ENCODE results near the gene XPNPEP1.

XPNPEP1 gene

DNA sequence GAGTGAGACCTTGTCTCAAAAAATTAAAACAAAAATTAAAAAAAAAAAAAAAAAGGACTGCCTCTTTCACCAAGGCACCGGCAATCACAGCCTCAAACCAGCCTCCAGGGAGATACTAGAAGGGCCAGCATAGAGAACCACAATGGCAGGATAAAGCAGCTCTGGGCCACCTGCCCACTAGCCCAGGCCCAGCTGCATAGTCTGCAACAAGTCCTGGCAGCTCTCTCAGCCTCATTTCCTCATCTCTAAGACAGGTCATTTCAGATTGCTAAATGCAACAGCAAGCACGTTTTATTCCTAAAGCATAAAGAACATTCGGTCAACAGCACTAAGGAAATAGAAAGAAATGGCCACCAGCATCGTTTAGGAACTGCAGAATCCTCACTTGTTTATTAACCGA lies 28.8 kb downstream of the XPNPEP1 start:
- no peak for DNase-seq (ENCODE audit: insufficient read length, low spot score)
- TF ChIP-seq, protein P1, sequence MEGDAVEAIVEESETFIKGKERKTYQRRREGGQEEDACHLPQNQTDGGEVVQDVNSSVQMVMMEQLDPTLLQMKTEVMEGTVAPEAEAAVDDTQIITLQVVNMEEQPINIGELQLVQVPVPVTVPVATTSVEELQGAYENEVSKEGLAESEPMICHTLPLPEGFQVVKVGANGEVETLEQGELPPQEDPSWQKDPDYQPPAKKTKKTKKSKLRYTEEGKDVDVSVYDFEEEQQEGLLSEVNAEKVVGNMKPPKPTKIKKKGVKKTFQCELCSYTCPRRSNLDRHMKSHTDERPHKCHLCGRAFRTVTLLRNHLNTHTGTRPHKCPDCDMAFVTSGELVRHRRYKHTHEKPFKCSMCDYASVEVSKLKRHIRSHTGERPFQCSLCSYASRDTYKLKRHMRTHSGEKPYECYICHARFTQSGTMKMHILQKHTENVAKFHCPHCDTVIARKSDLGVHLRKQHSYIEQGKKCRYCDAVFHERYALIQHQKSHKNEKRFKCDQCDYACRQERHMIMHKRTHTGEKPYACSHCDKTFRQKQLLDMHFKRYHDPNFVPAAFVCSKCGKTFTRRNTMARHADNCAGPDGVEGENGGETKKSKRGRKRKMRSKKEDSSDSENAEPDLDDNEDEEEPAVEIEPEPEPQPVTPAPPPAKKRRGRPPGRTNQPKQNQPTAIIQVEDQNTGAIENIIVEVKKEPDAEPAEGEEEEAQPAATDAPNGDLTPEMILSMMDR (IDR thresholded peaks at IDR 0.05; ENCODE audit: insufficient read depth, missing control alignments), result no peak
- no peak for FAIRE-seq

DNA sequence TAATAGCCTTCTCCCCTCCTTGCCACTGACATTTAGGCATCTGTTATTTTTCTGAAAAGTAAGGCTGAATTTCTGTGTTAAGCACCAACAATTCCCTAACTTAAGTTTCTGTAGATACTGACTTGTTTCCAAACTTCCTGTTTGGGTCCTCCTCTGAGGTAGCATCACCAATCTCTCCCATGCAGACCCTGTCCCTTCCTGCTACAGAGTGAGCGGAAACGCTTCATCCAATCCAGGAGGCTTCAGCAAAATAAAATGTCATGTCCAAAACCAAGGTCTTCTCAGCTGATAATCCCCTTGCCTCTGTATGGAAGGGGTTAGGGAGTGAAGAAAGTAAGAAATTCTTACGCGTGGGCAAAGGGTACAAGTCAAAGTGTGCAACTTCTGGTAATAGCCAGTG lies 29.9 kb downstream of the XPNPEP1 start:
- no peak for DNase-seq (ENCODE audit: insufficient read length, low spot score)
- no peak for FAIRE-seq
- TF ChIP-seq, protein P1 (IDR thresholded peaks at IDR 0.05; ENCODE audit: insufficient read depth, missing control alignments), result no peak

DNA sequence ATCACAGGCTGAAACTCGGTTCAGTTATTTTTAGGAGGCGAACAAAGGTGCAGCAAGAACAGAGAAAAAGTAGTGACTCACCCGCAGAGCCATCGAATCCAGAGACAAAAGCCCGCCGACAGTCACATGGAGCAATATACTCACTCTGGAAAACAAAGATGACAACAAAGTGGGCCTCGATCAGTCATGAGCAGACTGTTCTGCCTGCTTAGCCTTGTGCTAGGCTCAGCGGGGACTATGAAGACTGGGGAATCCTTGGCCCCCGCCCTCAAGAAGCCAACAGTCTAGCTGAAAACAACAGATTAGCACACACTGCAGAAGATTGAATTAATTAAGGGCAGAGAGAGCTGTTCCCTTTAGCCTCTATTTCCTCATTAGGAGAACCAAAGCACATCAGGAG lies 30.4 kb downstream of the XPNPEP1 start:
- TF ChIP-seq, protein P1 (IDR thresholded peaks at IDR 0.05; ENCODE audit: insufficient read depth, missing control alignments), result no peak
- FAIRE-seq, result no peak
- no peak for DNase-seq (ENCODE audit: insufficient read length, low spot score)

DNA sequence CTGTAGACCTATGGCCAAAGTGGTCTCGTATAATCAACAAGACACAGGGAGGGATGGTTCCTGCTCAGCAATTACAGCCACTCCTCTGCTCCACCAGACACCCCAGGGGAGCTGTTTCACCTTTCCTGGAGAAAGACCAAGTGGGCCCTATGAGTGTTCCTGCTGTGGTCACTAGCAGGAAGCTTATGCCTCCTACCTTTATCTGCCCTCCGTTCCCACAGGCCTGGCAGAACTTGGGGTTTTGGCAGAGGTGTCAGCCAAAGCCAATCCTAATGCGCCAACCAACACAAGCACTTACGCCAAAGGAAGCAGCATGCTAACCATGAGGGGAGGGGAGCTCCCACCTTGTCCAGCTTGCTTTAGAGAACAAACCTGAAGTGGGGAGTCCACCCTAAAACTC lies 31.2 kb downstream of the XPNPEP1 start:
- no peak for FAIRE-seq
- no peak for DNase-seq (ENCODE audit: insufficient read length, low spot score)
- TF ChIP-seq, protein P1 (IDR thresholded peaks at IDR 0.05; ENCODE audit: insufficient read depth, missing control alignments), result no peak

DNA sequence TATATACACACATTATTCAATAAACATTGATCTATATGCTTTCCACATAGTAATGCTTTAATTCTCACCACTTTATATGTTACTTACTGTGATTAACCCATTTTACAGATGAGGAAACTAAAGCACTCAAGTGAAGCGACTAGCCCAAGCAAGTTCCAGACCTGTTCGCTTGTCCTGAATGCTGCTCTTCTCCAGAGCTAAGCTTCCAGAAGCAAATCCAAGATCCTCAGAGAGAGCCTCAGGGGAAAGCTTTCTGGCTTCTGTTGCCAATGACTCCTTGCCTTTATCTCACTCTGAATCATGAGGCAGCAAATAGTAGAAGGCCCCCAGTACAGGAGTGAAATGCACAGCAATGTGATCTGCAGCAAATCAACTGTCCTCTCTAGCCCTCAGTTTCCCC lies 32.2 kb downstream of the XPNPEP1 start:
- FAIRE-seq, result no peak

DNA sequence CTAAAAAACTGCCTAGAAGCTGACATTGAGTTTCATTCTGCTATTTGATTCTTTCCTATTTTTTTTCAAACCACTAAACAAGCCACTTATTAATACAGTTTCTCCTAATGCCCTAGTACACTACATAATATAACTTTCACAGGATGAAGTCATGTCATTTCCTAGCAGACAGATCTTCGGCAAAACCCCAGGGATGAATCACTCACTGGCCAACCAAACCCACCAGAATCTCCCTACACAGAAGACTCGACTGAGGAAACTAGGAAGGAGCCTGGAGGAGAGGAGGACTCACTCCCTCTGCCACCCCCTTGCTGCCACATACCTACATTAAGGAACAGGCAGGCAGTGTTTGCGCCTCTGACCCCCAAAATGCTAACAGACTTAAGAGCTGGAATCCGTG lies 33.4 kb downstream of the XPNPEP1 start:
- FAIRE-seq (no peak), DNase-seq (ENCODE audit: insufficient read length, low spot score) (no peak)

More for the DNA sequence above, 32.2 kb downstream of the XPNPEP1 start:
- DNase-seq (ENCODE audit: insufficient read length, low spot score), result no peak
- TF ChIP-seq, protein P1 (IDR thresholded peaks at IDR 0.05; ENCODE audit: insufficient read depth, missing control alignments), result no peak

DNA sequence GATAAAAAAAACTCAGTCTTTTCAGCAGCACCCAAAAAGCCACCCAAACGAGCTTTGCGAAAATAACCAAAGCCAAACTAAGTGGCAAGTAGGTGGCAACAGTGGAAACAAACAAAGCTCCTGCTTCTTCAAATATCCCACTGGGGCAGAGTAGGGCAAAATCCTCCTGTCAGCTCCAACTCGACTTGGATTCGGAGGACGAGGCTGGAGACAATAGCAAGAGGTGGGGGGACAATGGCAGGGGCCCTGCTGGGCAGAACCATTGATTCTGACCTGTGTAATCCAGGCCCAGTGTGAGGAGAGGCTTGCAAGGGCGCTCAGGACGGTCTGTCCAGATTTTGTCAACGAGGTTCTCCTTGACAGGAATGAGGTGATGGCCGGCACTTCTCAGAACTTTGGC lies 35.5 kb downstream of the XPNPEP1 start:
- TF ChIP-seq, protein P1 (IDR thresholded peaks at IDR 0.05; ENCODE audit: insufficient read depth, missing control alignments), result no peak
- FAIRE-seq, result no peak
- DNase-seq (ENCODE audit: insufficient read length, low spot score), result no peak

More for the DNA sequence above, 33.4 kb downstream of the XPNPEP1 start:
- TF ChIP-seq, protein P1 (IDR thresholded peaks at IDR 0.05; ENCODE audit: insufficient read depth, missing control alignments), result no peak
